ENCODE results near the gene MYL10.

DNA sequence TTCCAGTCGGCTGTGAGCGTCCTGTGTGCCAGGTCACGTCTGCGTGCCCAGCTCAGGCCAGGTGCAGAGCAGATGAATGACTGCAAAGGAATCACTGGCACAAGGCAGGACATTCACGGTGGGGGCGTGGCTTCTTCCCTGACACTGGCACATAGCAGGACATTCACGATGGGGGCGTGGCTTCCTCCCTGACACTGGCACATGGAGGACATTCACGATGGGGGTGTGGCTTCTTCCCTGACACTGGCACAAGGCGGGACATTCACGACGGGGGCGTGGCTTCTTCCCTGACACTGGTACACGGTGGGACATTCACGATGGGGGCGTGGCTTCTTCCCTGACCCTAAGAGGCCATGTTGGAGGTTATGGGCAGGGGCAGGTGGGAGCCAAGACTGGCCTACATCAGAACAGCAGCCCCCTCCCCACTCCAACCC, 64.3 kb downstream of the MYL10 start:
- TF ChIP-seq, protein P1, sequence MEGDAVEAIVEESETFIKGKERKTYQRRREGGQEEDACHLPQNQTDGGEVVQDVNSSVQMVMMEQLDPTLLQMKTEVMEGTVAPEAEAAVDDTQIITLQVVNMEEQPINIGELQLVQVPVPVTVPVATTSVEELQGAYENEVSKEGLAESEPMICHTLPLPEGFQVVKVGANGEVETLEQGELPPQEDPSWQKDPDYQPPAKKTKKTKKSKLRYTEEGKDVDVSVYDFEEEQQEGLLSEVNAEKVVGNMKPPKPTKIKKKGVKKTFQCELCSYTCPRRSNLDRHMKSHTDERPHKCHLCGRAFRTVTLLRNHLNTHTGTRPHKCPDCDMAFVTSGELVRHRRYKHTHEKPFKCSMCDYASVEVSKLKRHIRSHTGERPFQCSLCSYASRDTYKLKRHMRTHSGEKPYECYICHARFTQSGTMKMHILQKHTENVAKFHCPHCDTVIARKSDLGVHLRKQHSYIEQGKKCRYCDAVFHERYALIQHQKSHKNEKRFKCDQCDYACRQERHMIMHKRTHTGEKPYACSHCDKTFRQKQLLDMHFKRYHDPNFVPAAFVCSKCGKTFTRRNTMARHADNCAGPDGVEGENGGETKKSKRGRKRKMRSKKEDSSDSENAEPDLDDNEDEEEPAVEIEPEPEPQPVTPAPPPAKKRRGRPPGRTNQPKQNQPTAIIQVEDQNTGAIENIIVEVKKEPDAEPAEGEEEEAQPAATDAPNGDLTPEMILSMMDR (IDR thresholded peaks at IDR 0.05), result no peak
- no peak for TF ChIP-seq POLR2A (IDR thresholded peaks at IDR 0.05)

Data from transverse colon (tissue), 3 donors.